ENCODE results near the gene POTEF. TPM values are rescaled to one million over a fixed set of nuclear protein-coding genes. Genes with fewer than 3 reads are reported as not detected.
"Not testable (repeated sequence)": the region's sequence is repeated elsewhere in the genome, so short reads cannot be mapped to it uniquely, and the experiment has no call there.

Gene POTEF
- total and polyA plus RNA-seq, 2 experiments from 2014 or later: 1.1 to 3.0 TPM

GRCh38 chr2:130156624-130157004 is 27.6 kb upstream of the POTEF start (continued):
- TF ChIP-seq, protein P1, sequence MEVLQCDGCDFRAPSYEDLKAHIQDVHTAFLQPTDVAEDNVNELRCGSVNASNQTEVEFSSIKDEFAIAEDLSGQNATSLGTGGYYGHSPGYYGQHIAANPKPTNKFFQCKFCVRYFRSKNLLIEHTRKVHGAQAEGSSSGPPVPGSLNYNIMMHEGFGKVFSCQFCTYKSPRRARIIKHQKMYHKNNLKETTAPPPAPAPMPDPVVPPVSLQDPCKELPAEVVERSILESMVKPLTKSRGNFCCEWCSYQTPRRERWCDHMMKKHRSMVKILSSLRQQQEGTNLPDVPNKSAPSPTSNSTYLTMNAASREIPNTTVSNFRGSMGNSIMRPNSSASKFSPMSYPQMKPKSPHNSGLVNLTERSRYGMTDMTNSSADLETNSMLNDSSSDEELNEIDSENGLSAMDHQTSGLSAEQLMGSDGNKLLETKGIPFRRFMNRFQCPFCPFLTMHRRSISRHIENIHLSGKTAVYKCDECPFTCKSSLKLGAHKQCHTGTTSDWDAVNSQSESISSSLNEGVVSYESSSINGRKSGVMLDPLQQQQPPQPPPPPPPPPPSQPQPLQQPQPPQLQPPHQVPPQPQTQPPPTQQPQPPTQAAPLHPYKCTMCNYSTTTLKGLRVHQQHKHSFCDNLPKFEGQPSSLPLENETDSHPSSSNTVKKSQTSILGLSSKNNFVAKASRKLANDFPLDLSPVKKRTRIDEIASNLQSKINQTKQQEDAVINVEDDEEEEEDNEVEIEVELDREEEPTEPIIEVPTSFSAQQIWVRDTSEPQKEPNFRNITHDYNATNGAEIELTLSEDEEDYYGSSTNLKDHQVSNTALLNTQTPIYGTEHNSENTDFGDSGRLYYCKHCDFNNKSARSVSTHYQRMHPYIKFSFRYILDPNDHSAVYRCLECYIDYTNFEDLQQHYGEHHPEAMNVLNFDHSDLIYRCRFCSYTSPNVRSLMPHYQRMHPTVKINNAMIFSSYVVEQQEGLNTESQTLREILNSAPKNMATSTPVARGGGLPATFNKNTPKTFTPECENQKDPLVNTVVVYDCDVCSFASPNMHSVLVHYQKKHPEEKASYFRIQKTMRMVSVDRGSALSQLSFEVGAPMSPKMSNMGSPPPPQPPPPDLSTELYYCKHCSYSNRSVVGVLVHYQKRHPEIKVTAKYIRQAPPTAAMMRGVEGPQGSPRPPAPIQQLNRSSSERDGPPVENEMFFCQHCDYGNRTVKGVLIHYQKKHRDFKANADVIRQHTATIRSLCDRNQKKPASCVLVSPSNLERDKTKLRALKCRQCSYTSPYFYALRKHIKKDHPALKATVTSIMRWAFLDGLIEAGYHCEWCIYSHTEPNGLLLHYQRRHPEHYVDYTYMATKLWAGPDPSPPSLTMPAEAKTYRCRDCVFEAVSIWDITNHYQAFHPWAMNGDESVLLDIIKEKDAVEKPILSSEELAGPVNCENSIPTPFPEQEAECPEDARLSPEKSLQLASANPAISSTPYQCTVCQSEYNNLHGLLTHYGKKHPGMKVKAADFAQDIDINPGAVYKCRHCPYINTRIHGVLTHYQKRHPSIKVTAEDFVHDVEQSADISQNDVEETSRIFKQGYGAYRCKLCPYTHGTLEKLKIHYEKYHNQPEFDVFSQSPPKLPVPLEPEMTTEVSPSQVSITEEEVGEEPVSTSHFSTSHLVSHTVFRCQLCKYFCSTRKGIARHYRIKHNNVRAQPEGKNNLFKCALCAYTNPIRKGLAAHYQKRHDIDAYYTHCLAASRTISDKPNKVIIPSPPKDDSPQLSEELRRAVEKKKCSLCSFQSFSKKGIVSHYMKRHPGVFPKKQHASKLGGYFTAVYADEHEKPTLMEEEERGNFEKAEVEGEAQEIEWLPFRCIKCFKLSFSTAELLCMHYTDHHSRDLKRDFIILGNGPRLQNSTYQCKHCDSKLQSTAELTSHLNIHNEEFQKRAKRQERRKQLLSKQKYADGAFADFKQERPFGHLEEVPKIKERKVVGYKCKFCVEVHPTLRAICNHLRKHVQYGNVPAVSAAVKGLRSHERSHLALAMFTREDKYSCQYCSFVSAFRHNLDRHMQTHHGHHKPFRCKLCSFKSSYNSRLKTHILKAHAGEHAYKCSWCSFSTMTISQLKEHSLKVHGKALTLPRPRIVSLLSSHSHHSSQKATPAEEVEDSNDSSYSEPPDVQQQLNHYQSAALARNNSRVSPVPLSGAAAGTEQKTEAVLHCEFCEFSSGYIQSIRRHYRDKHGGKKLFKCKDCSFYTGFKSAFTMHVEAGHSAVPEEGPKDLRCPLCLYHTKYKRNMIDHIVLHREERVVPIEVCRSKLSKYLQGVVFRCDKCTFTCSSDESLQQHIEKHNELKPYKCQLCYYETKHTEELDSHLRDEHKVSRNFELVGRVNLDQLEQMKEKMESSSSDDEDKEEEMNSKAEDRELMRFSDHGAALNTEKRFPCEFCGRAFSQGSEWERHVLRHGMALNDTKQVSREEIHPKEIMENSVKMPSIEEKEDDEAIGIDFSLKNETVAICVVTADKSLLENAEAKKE (CRISPR knock-in tag; IDR thresholded peaks at IDR 0.05): no peak
- TF ChIP-seq ZNF331 (CRISPR knock-in tag; IDR thresholded peaks at IDR 0.05; ENCODE audit: low read depth): no peak

- H3K27ac ChIP-seq (ENCODE audit: low read depth); H3K4me1 Mint-ChIP-seq; H3K27me3 ChIP-seq (ENCODE audit: insufficient read depth); H3K36me3 ChIP-seq (ENCODE audit: insufficient read depth); H2AFZ ChIP-seq; H3F3A ChIP-seq (replicated peaks; ENCODE audit: low read depth); H3K4me2 ChIP-seq; H3K4me3 ChIP-seq; H3K9me2 ChIP-seq (ENCODE audit: insufficient read depth); H3K4me1 ChIP-seq (ENCODE audit: insufficient read depth); H3K79me2 ChIP-seq (replicated peaks; ENCODE audit: insufficient read depth); H3K9me3 Mint-ChIP-seq; H3K4me3 Mint-ChIP-seq; H4K20me1 ChIP-seq (replicated peaks; ENCODE audit: insufficient read depth): not testable (repeated sequence)
- TF ChIP-seq, protein P2, sequence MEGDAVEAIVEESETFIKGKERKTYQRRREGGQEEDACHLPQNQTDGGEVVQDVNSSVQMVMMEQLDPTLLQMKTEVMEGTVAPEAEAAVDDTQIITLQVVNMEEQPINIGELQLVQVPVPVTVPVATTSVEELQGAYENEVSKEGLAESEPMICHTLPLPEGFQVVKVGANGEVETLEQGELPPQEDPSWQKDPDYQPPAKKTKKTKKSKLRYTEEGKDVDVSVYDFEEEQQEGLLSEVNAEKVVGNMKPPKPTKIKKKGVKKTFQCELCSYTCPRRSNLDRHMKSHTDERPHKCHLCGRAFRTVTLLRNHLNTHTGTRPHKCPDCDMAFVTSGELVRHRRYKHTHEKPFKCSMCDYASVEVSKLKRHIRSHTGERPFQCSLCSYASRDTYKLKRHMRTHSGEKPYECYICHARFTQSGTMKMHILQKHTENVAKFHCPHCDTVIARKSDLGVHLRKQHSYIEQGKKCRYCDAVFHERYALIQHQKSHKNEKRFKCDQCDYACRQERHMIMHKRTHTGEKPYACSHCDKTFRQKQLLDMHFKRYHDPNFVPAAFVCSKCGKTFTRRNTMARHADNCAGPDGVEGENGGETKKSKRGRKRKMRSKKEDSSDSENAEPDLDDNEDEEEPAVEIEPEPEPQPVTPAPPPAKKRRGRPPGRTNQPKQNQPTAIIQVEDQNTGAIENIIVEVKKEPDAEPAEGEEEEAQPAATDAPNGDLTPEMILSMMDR (conservative IDR thresholded peaks at IDR 0.05; ENCODE audit: low read depth in 2 of 2): peak; percentile 57 to 81
- Mint-ChIP-seq H3K27me3 (ENCODE audit: insufficient read depth, low read depth, poor library complexity) (peaks cover 10% of the 10 kb centered on the region), H3K27ac (peak overlapping the region; percentile 31; the same call in 1 of the 2 replicates), H3K36me3 (ENCODE audit: low read depth) (peaks cover 35% of the 10 kb centered on the region)
- DNase-seq (ENCODE audit: low spot score): peak; percentile 82
- ATAC-seq: peak; percentile 85
Measured at GRCh38 chr2:130155956-130156623, 27.1 kb upstream of the POTEF start.
